ENCODE results near the gene CACNG6.
A peak's percentile ranks its signal among the peaks of the same experiment; 100 is the strongest.

CACNG6 gene

DNA sequence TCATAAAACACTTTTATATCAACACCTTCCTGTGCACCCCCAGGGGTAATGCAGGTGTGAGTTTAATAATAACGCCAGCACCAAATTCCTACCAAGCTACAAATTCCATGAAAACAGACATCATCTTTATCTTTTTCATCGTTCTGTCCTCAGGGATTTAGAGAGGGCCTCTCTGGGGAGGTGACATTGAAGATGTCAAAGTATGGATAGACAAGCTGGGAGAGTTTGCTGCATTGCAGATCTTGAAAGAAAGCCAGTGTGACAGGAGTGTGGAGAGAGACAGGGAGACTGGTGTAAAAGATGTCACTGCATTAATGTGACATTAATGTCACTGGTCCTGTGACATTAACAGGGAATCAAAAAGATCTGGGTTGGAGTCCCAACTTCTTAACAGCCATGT is 10.1 kb downstream of the CACNG6 start:
- no peak overlapping the region for H3K4me3 ChIP-seq (ENCODE audit: low read depth, low read length)
- H3K27ac ChIP-seq (ENCODE audit: low read depth, low read length) = no peak overlapping the region
- H3K27me3 ChIP-seq (ENCODE audit: insufficient read depth, low read length) = no peaks in the 10 kb centered on the region
- no peaks in the 10 kb centered on the region for H3K36me3 ChIP-seq (ENCODE audit: insufficient read depth, low read length)
- H2AFZ ChIP-seq (ENCODE audit: low read length, unreplicated experiment) = no peak overlapping the region
- peaks cover 7% of the 10 kb centered on the region for H3K4me1 ChIP-seq (ENCODE audit: control insufficient read depth, insufficient read depth, low read length, unreplicated experiment)
- no peaks in the 10 kb centered on the region for H3K79me2 ChIP-seq (ENCODE audit: control insufficient read depth, insufficient read depth, low read length, unreplicated experiment)

DNA sequence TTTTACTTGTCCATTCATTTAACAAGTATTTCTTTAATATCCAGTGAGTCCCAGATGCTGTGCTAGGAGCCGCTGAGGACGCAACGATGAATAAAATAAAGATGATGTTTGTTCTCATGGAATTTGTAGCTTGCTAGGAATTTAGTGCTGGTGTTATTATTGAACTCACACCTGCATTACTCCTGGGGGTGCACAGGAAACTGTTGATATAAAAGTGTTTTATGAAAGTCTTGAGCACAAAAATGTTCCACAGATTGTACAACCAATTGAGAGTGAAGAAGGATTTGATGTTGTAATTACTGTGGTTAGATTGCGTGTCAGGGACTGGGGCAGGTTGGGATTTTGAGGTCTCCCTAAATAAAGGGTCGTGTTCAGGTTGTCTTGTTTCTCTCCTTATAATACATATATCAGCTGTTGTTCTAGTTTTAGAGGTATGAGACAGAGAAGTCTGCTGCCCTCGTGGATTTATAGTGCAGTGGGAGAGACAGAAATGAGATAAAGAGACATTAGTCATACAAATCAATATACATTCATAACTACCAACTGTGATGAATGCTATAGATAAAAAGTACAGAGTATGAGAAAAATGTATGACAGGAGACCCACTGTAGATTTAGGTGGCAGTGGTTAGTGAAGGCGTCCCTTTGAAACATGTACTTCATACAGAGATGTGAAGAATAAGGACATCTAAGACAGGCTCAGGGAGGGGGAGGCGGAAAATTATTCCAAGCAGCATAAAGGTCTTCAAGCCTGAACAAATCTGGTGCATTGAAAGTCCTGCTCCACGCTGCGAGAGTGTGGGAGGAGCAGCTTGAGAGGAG is 11.3 kb downstream of the CACNG6 start:
- H3K27ac ChIP-seq (ENCODE audit: low read depth, low read length) = no peak overlapping the region
- no peak overlapping the region for H3K4me3 ChIP-seq (ENCODE audit: low read depth, low read length)
- H3K36me3 ChIP-seq (ENCODE audit: insufficient read depth, low read length) = no peaks in the 10 kb centered on the region
- peaks cover 14% of the 10 kb centered on the region for H3K4me1 ChIP-seq (ENCODE audit: control insufficient read depth, insufficient read depth, low read length, unreplicated experiment)
- no peaks in the 10 kb centered on the region for H3K79me2 ChIP-seq (ENCODE audit: control insufficient read depth, insufficient read depth, low read length, unreplicated experiment)
- no peak overlapping the region for H2AFZ ChIP-seq (ENCODE audit: low read length, unreplicated experiment)
- H3K27me3 ChIP-seq (ENCODE audit: insufficient read depth, low read length) = no peaks in the 10 kb centered on the region

DNA sequence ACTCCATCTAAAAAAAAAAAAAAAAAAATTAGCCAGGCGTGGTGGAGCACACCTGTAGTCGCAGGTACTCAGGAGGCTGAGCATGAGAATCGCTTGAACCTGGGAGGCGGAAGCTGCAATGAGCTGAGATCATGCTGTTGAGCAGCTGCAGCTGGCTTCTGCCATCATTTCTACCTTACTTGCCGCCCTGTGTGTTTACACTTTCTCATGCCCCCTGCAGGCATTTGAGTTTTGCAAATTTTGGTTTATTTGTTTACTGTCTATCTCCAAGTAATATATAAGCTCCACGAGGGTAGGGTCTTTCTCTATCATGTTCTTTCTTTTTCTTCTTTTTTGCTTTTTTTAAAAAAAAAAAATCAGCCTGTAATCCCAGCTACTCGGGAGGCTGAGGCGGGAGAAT is 18.0 kb downstream of the CACNG6 start:
- no peaks in the 10 kb centered on the region for H3K36me3 ChIP-seq (ENCODE audit: insufficient read depth, low read length)
- H3K4me1 ChIP-seq (ENCODE audit: control insufficient read depth, insufficient read depth, low read length, unreplicated experiment) = peaks cover 14% of the 10 kb centered on the region
- no peak overlapping the region for H3K4me3 ChIP-seq (ENCODE audit: low read depth, low read length)
- no peak overlapping the region for H2AFZ ChIP-seq (ENCODE audit: low read length, unreplicated experiment)
- no peak overlapping the region for H3K27ac ChIP-seq (ENCODE audit: low read depth, low read length)
- H3K27me3 ChIP-seq (ENCODE audit: insufficient read depth, low read length) = no peaks in the 10 kb centered on the region
- no peaks in the 10 kb centered on the region for H3K79me2 ChIP-seq (ENCODE audit: control insufficient read depth, insufficient read depth, low read length, unreplicated experiment)

DNA sequence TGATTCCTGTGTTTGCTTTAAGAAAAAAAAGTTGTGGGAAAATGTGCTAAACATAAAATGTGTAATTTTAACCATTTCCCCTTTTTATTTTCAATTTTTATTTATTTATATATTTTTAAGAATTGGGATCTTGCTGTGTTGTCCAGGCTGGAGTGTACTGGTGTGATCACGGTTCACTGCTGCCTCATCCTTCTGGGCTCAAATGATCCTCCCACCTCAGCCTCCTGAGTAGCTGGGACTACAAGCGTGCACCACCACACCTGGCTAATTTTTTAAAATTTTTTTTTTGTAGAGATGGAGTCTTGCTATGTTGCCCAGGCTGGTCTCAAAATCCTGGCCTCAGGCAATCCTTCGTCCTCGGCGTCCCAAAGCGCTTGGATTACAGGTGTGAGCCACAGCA is 19.0 kb downstream of the CACNG6 start:
- no peaks in the 10 kb centered on the region for H3K36me3 ChIP-seq (ENCODE audit: insufficient read depth, low read length)
- H3K4me3 ChIP-seq (ENCODE audit: low read depth, low read length) = no peak overlapping the region
- H3K79me2 ChIP-seq (ENCODE audit: control insufficient read depth, insufficient read depth, low read length, unreplicated experiment) = no peaks in the 10 kb centered on the region
- H2AFZ ChIP-seq (ENCODE audit: low read length, unreplicated experiment) = no peak overlapping the region
- no peaks in the 10 kb centered on the region for H3K27me3 ChIP-seq (ENCODE audit: insufficient read depth, low read length)
- peaks cover 14% of the 10 kb centered on the region for H3K4me1 ChIP-seq (ENCODE audit: control insufficient read depth, insufficient read depth, low read length, unreplicated experiment)
- H3K27ac ChIP-seq (ENCODE audit: low read depth, low read length) = no peak overlapping the region

DNA sequence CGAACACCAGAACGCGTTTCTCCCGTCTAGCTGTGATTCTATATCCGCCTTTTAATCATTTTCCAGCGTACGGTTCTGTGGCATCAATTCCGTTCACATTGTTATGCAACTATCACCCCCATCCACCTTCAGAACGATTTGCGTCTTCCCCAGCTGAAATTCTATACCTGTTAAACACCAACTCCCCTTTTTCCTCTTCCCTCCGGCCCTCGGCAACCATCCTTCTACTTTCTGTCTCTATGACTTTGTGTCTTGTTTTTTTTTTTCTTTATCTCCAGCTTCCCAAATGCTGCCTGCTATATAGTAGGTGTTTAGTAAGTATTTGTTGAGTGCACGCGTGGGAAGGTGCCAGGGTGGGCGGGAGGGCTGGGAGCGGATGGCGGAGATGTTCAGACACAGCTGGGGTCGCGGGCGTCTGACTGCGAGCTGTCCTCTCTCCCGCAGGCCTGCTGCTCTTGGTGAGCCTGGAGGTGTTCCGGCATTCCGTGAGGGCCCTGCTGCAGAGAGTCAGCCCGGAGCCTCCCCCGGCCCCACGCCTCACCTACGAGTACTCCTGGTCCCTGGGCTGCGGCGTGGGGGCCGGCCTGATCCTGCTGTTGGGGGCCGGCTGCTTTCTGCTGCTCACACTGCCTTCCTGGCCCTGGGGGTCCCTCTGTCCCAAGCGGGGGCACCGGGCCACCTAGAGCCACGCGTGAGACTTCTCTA is 20.2 kb downstream of the CACNG6 start:
- Histone ChIP-seq H2AFZ (ENCODE audit: low read length, unreplicated experiment) (no peak overlapping the region), H3K4me3 (ENCODE audit: low read depth, low read length) (no peak overlapping the region), H3K27me3 (ENCODE audit: insufficient read depth, low read length) (no peaks in the 10 kb centered on the region), H3K79me2 (ENCODE audit: control insufficient read depth, insufficient read depth, low read length, unreplicated experiment) (no peaks in the 10 kb centered on the region), H3K36me3 (ENCODE audit: insufficient read depth, low read length) (no peaks in the 10 kb centered on the region), H3K27ac (ENCODE audit: low read depth, low read length) (no peak overlapping the region), H3K4me1 (ENCODE audit: control insufficient read depth, insufficient read depth, low read length, unreplicated experiment) (peaks cover 14% of the 10 kb centered on the region)

DNA sequence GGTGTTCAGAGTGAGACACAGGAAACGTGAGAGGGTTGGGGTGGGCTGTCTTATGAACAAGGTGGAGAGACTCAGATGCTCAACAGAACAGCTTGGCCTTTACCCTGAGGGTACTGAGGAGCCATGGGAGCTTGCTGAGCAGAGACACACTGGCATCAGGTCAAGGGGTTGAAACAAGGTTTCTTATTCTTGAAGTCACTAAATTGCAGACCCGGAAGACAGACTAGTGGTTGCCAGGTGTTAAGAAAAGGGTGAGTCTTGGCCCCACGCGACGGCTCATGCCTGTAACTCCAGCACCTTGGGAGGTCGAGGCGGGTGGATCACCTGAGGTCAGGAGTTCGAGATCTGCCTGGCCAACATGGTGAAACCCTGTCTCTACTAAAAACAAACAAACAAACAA is 22.4 kb downstream of the CACNG6 start:
- no peak overlapping the region for H3K4me3 ChIP-seq (ENCODE audit: low read depth, low read length)
- H3K27ac ChIP-seq (ENCODE audit: low read depth, low read length) = no peak overlapping the region
- no peaks in the 10 kb centered on the region for H3K27me3 ChIP-seq (ENCODE audit: insufficient read depth, low read length)
- no peaks in the 10 kb centered on the region for H3K79me2 ChIP-seq (ENCODE audit: control insufficient read depth, insufficient read depth, low read length, unreplicated experiment)
- no peak overlapping the region for H2AFZ ChIP-seq (ENCODE audit: low read length, unreplicated experiment)
- no peaks in the 10 kb centered on the region for H3K36me3 ChIP-seq (ENCODE audit: insufficient read depth, low read length)
- H3K4me1 ChIP-seq (ENCODE audit: control insufficient read depth, insufficient read depth, low read length, unreplicated experiment) = peaks cover under 1% of the 10 kb centered on the region

DNA sequence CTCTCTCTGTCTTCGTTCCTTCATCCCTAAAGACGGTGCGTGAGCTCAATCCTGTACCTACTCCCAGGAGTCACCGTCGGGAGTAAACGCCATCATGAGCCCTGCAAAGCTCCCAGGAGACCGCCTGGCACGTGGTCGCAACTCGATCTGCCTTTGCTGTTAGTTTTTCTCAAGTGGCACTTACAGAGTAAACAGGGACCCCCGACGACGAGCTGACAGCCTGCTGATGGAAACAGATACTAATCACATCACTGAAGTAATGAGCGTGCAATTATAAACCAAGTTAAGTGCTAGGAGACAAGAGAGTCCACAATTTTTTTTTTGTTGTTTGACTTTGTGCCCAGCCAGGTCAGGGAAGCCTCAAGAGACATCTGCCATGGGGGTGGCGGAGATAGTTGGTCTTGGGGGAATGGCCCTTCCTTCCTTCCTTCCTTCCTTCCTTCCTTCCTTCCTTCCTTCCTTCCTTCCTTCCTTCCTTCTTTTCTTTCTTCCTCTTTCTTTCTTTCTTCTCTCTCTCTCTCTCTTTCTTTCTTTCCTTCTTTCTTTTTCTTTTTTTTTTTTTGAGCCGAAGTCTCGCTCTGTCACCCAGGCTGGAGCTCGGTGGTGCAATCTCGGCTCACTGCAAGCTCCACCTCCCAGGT is 23.6 kb downstream of the CACNG6 start:
- Histone ChIP-seq H3K27ac (ENCODE audit: low read depth, low read length) (no peak overlapping the region), H3K79me2 (ENCODE audit: control insufficient read depth, insufficient read depth, low read length, unreplicated experiment) (no peaks in the 10 kb centered on the region), H2AFZ (ENCODE audit: low read length, unreplicated experiment) (no peak overlapping the region), H3K36me3 (ENCODE audit: insufficient read depth, low read length) (no peaks in the 10 kb centered on the region), H3K4me3 (ENCODE audit: low read depth, low read length) (no peak overlapping the region), H3K4me1 (ENCODE audit: control insufficient read depth, insufficient read depth, low read length, unreplicated experiment) (peaks cover 10% of the 10 kb centered on the region), H3K27me3 (ENCODE audit: insufficient read depth, low read length) (no peaks in the 10 kb centered on the region)

DNA sequence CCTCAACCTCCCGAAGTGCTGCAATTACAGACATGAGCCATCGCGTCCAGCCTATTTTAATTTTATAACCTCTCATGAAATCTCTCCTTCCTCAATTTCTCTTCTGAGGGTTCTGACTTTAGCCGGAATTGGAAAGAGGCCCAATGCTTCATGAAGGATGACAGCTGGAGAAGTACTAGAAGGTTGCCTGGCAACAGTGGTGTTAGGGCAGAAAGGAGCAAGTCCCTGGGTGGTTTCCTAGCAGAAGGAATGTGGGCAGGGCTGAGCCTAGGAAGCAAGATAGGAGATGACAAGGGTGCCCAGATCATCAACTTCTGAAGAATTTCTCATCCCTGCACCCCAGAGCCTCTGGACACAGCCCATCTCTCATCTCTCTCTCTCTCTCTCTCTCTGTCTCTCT is 25.8 kb downstream of the CACNG6 start:
- Histone ChIP-seq H3K27ac (ENCODE audit: low read depth, low read length) (peak overlapping the region; percentile 47; the same call in 1 of the 2 replicates), H2AFZ (ENCODE audit: low read length, unreplicated experiment) (no peak overlapping the region), H3K36me3 (ENCODE audit: insufficient read depth, low read length) (no peaks in the 10 kb centered on the region), H3K4me3 (ENCODE audit: low read depth, low read length) (no peak overlapping the region), H3K4me1 (ENCODE audit: control insufficient read depth, insufficient read depth, low read length, unreplicated experiment) (peaks cover 15% of the 10 kb centered on the region), H3K27me3 (ENCODE audit: insufficient read depth, low read length) (no peaks in the 10 kb centered on the region), H3K79me2 (ENCODE audit: control insufficient read depth, insufficient read depth, low read length, unreplicated experiment) (no peaks in the 10 kb centered on the region)

DNA sequence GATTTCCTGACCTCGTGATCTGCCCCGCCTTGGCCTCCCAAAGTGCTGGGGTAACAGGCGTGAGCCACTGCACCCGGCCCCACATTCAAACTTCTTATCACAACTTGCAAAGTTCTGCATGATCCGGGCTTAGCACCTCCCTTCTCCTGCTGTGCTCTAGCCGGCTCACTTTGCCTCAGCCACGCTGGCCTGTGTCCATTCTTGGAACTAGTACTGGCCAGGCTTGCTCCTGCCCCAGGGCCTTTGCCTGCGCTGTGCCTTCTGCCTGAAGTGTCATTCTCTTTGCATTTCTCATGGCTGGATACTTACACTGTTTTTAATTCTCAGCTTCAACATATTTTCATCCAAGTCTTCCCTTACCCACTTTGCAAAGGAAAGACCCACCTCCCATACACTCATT is 29.9 kb downstream of the CACNG6 start:
- Histone ChIP-seq H3K36me3 (ENCODE audit: insufficient read depth, low read length) (no peaks in the 10 kb centered on the region), H3K27me3 (ENCODE audit: insufficient read depth, low read length) (no peaks in the 10 kb centered on the region), H2AFZ (ENCODE audit: low read length, unreplicated experiment) (no peak overlapping the region), H3K27ac (ENCODE audit: low read depth, low read length) (no peak overlapping the region), H3K4me3 (ENCODE audit: low read depth, low read length) (no peak overlapping the region), H3K4me1 (ENCODE audit: control insufficient read depth, insufficient read depth, low read length, unreplicated experiment) (peaks cover 28% of the 10 kb centered on the region), H3K79me2 (ENCODE audit: control insufficient read depth, insufficient read depth, low read length, unreplicated experiment) (no peaks in the 10 kb centered on the region)

DNA sequence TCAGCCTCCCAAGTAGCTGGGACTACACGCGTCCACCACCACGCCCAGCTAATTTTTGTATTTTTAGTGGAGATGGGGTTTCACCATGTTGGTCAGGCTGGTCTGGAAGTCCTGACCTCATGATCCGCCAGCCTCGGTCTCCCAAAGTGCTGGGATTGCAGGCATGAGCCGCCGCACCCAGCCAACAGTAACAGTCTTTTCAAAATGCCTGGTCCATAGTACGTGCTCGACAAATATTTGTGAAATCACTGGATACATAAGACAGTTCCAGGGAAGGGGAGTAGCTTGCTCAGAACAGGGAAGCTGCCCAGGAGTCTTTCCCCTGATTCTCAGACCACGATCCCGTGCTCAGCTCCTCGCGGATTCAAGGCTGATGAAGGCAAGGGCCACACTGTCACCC is 30.5 kb downstream of the CACNG6 start:
- H3K27ac ChIP-seq (ENCODE audit: low read depth, low read length) = peak overlapping the region; percentile 52
- H3K27me3 ChIP-seq (ENCODE audit: insufficient read depth, low read length) = no peaks in the 10 kb centered on the region
- H3K4me3 ChIP-seq (ENCODE audit: low read depth, low read length) = no peak overlapping the region
- H3K4me1 ChIP-seq (ENCODE audit: control insufficient read depth, insufficient read depth, low read length, unreplicated experiment) = peaks cover 28% of the 10 kb centered on the region
- H3K79me2 ChIP-seq (ENCODE audit: control insufficient read depth, insufficient read depth, low read length, unreplicated experiment) = no peaks in the 10 kb centered on the region
- H2AFZ ChIP-seq (ENCODE audit: low read length, unreplicated experiment) = no peak overlapping the region
- no peaks in the 10 kb centered on the region for H3K36me3 ChIP-seq (ENCODE audit: insufficient read depth, low read length)

All from ACC112 (cell line).